GM12892 (cell line): Measurements from ENCODE around the gene PACC1.

ENCODE experiments used
- POLR2A ChIP-seq: IDR thresholded peaks from 2 replicates; pipeline ENCODE4 v1.6.1; 2011; ENCODE audit warnings: low read depth, low read length, control low read depth
- POLR2AphosphoS5 ChIP-seq: IDR thresholded peaks from 2 replicates; pipeline ENCODE4 v1.6.1; 2011; ENCODE audit warnings: low read depth, low read length, control low read depth
- TAF1 ChIP-seq: IDR thresholded peaks from 2 replicates; pipeline ENCODE4 v1.6.1; 2011; ENCODE audit warnings: low read depth, mild to moderate bottlenecking, control low read depth, low read length, borderline replicate concordance

- no peak for TF ChIP-seq POLR2A
- TF ChIP-seq POLR2AphosphoS5 = no peak
- no peak for TF ChIP-seq TAF1
These were observed 60.2 kb downstream of the PACC1 start for GRCh38 chr1:212354464-212354863.
